Fibroblast of mammary gland (primary cell): Measurements from ENCODE around the gene PARD6B.
A peak's percentile ranks its signal among the peaks of the same experiment; 100 is the strongest.

Source experiments
- DNase-seq: peaks from one replicate; pipeline ENCODE4 v3.0.0-alpha.2; 2010; ENCODE audit warnings: low read depth
- H3K4me3 ChIP-seq: 2 replicates; pipeline ENCODE4 v1.5.1; 2011; ENCODE audit warnings: low read depth, mild to moderate bottlenecking, low read length, moderate library complexity; ENCODE audit not compliant: control insufficient read depth
- CTCF ChIP-seq: conservative IDR thresholded peaks from 2 replicates; pipeline ENCODE4 v1.5.1; 2011; ENCODE audit warnings: low read depth, low read length, inconsistent platforms; ENCODE audit not compliant: control insufficient read depth, insufficient read depth

Gene PARD6B

GRCh38 chr20:50731055-50731929 lies at the start of gene PARD6B:
Gene PARD6B (plus strand): TSS chr20:50731580. CDS start chr20:50731787, 207 bp downstream.
- no peak for TF ChIP-seq CTCF
- peak within 1 kb of the TSS; percentile 56 for H3K4me3 ChIP-seq
- DNase-seq, result peak; percentile 81

DNA sequence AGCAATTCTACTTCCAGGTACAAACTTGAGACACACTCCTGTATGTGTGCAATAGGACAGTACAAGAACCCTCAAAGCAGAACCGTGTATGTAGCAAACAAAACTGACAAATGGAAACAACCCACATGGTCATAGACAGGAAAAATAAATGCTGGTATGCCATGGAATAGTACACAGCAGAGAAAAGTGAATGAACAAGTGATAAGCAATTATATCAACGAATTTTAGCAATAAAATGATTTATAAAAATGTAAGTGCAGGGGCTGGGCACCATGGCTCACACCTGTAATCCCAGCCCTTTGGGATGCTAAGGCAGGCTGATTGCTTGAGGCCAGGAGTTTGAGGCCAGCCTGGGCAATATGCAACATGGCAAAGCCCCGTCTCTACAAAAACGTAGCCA lies 49.3 kb upstream of the PARD6B start:
- DNase-seq, result no peak
- H3K4me3 ChIP-seq, result no peak overlapping the region
- TF ChIP-seq CTCF, result no peak

DNA sequence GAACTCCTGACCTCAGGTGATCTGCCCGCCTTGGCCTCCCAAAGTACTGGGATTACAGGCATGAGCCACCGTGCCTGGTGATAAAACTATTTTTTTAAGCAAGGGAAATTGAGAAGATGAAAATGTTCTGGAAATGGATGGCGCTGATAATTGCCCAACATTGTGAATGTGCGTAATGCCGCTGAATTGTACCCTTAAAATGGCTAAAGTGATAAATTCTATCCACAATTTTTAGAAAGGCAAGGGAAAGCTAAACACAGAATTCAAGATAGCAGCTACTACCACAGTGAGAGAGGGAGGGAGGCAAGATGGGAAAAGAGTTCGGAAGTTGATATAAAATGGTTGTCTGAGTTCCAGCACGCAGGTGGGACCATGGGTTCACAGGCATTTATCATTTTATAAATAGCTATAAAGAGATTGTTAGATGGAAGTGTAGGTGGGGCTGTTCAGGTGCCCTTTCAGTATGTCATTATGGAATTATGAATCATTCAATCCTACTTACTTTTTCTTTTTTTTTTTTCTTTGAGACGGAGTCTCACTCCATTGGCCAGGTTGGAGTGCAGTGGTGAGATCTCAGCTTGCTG lies 48.3 kb upstream of the PARD6B start:
- TF ChIP-seq CTCF, result no peak
- H3K4me3 ChIP-seq, result no peak overlapping the region
- no peak for DNase-seq

DNA sequence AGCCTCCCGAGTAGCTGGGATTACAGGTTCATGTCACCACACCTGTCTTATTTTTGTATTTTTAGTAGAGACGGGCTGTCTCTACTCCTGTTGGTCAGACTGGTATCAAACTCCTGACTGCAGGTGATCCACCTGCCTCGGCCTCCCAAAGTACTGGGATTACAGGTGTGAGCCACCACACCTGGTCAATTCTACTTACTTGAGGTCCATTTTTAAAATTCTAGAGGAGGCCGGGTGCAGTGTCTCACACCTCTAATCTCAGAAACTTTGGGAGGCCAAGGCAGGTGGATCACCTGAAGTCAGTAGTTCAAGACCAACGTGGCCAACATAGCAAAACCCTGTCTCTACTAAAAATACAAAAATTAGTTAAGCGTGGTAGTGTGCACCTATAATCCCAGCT lies 47.8 kb upstream of the PARD6B start:
- no peak for TF ChIP-seq CTCF
- H3K4me3 ChIP-seq, result no peak overlapping the region
- no peak for DNase-seq

- no peak overlapping the region for H3K4me3 ChIP-seq
- no peak for DNase-seq
- no peak for TF ChIP-seq CTCF
Observed at GRCh38 chr20:50686821-50687220, 44.6 kb upstream of the PARD6B start.

GRCh38 chr20:50688256-50688975 lies 43.0 kb upstream of the PARD6B start:
- no peak for TF ChIP-seq CTCF
- no peak overlapping the region for H3K4me3 ChIP-seq
- no peak for DNase-seq
